ENCODE results near the gene DNAJC8. TPM values are rescaled to one million over a fixed set of nuclear protein-coding genes. Genes with fewer than 3 reads are reported as not detected.

DNAJC8 gene
- total and polyA plus RNA-seq, 2 of the 8 experiments (the other 6 are each of a cell fraction or from before 2014, with no cell fraction given): 116 to 134 TPM

GRCh38 chr1:28190337-28190979, 42.4 kb downstream of the DNAJC8 start:
- Histone ChIP-seq H3K18ac (ENCODE audit: extremely low read depth, low read length) (no peak overlapping the region), H3K9ac (replicated peaks in 1 of 4; ENCODE audit: extremely low read depth in 1 of 4, low read depth in 3 of 4, low read length in 3 of 4) (no peak overlapping the region), H4K91ac (replicated peaks; ENCODE audit: insufficient read length, low read length) (no peak overlapping the region), H3K23me2 (ENCODE audit: low read depth, low read length) (peaks cover 5% of the 10 kb centered on the region; the same call in 1 of the 2 replicates), H3K27ac (ENCODE audit: low read depth, low read length) (no peak overlapping the region), H2BK12ac (ENCODE audit: low read depth, low read length) (no peak overlapping the region), H2BK120ac (replicated peaks; ENCODE audit: low read depth, low read length) (no peak overlapping the region), H3K27me3 (replicated peaks in 1 of 4; ENCODE audit: control insufficient read depth in 3 of 4, extremely low read depth in 1 of 4, insufficient read depth in 3 of 4, low read length in 3 of 4) (no peaks in the 10 kb centered on the region), H2AFZ (ENCODE audit: low read length) (no peak overlapping the region), H3K79me2 (ENCODE audit: control insufficient read depth in 1 of 2, insufficient read depth in 2 of 2, low read length in 2 of 2) (no peaks in the 10 kb centered on the region), H3K4me1 (replicated peaks in 1 of 4; ENCODE audit: control insufficient read depth in 3 of 4, insufficient read depth in 4 of 4, low read length in 3 of 4) (peaks cover 7 to 16% (median 12%) of the 10 kb centered on the region in 4 experiments; a peak in 5 of 7 replicates), H3K36me3 (ENCODE audit: control insufficient read depth in 2 of 4, insufficient read depth in 4 of 4, low read length in 3 of 4) (no peaks in the 10 kb centered on the region), H3K79me1 (ENCODE audit: low read depth, low read length) (no peaks in the 10 kb centered on the region; the same call in 1 of the 2 replicates), H2AK5ac (ENCODE audit: low read depth, low read length) (no peak overlapping the region), H3K23ac (ENCODE audit: insufficient read length) (no peak overlapping the region), H4K8ac (ENCODE audit: extremely low read depth, insufficient read depth, low read length) (no peak overlapping the region), H3K4me2 (ENCODE audit: insufficient read depth in 1 of 2, low read depth in 2 of 2, low read length in 2 of 2) (no peak overlapping the region), H3K4me3 (ENCODE audit: extremely low read depth in 1 of 4, insufficient read depth in 2 of 4, low read depth in 3 of 4, low read length in 4 of 4) (no peak overlapping the region), H4K20me1 (replicated peaks in 1 of 2; ENCODE audit: control insufficient read depth in 1 of 2, insufficient read depth in 2 of 2, low read length in 2 of 2) (no peaks in the 10 kb centered on the region), H2BK15ac (ENCODE audit: low read length) (no peak overlapping the region), H4K5ac (ENCODE audit: insufficient read length, low read depth, low read length) (no peak overlapping the region), H3K14ac (ENCODE audit: insufficient read length) (no peak overlapping the region), H3K9me3 (ENCODE audit: insufficient read depth in 2 of 2, low read depth in 1 of 2, low read length in 1 of 2) (no peaks in the 10 kb centered on the region), H3K4ac (replicated peaks; ENCODE audit: insufficient read length, low read depth, low read length) (no peak overlapping the region), H2BK5ac (ENCODE audit: low read depth, low read length) (peak overlapping the region; percentile 35; the same call in 1 of the 2 replicates), H2BK20ac (ENCODE audit: low read length) (no peak overlapping the region), H3K56ac (replicated peaks; ENCODE audit: insufficient read length, low read depth, low read length) (no peak overlapping the region)
- DNase-seq (ENCODE audit: low read depth in 1 of 2, low spot score in 2 of 2) (no peak), FAIRE-seq (no peak)
- 92% methylated on average over 3 of the region's 3 CpGs; no CpG with 5 or more reads in 1 of the 2 experiments for WGBS, 2 experiments (ENCODE audit: extremely low coverage in 1 of 2, insufficient coverage in 1 of 2, insufficient read length in 1 of 2, insufficient replicate concordance in 2 of 2, low coverage in 1 of 2, low lambda C conversion rate in 2 of 2, missing lambda C conversion rate in 1 of 2)
- POLR2A ChIA-PET (ENCODE audit: partially characterized antibody): no interaction called here
- CTCF ChIA-PET (ENCODE audit: partially characterized antibody): no interaction called here
- TF ChIP-seq KDM4A (IDR thresholded peaks at IDR 0.05; ENCODE audit: low read depth, low read length, severe bottlenecking): no peak
- no peak for TF ChIP-seq RNF2 (IDR thresholded peaks at IDR 0.05; ENCODE audit: borderline replicate concordance, low read depth, low read length, missing control alignments, poor library complexity, severe bottlenecking)
- no peak for TF ChIP-seq CHD2 (IDR thresholded peaks at IDR 0.05; ENCODE audit: low read length)
- TF ChIP-seq SAP30 (IDR thresholded peaks at IDR 0.05; ENCODE audit: insufficient read depth, insufficient replicate concordance, low read length): no peak
- no peak for TF ChIP-seq POU5F1 (IDR thresholded peaks at IDR 0.05; ENCODE audit: low read depth, low read length)
- no peak for TF ChIP-seq JUN (IDR thresholded peaks at IDR 0.05; ENCODE audit: low read depth, low read length)
- TF ChIP-seq RAD21 (IDR thresholded peaks at IDR 0.05 in 1 of 2, conservative IDR thresholded peaks at IDR 0.05 in 1 of 2; ENCODE audit: low read depth in 2 of 2, low read length in 2 of 2): no peak
